Vagina (tissue), 2 donors: ENCODE results near the gene GJC2. TPM values are rescaled to one million over a fixed set of nuclear protein-coding genes. Genes with fewer than 3 reads are reported as not detected.
A peak's percentile ranks its signal among the peaks of the same experiment; 100 is the strongest.

Experiments
- DNase-seq, 2 donors: peaks; one replicate each; pipeline ENCODE4 v3.0.0-alpha.2; 2017; ENCODE audit errors: extremely low spot score in 2 of 2
- H3K27ac ChIP-seq: fragments of 200-600 bp; sonication (generic); one replicate; pipeline ENCODE4 v1.5.1; 2019
- H3K27me3 ChIP-seq: fragments of 200-600 bp; sonication (generic); one replicate; pipeline ENCODE4 v1.5.1; 2019
- H3K36me3 ChIP-seq, 2 donors: fragments of 200-600 bp; sonication (generic); one replicate each; pipeline ENCODE4 v1.5.1; 2017 to 2019
- H3K4me1 ChIP-seq: fragments of 200-600 bp; sonication (generic); one replicate; pipeline ENCODE4 v1.5.1; 2019
- H3K4me3 ChIP-seq, 2 donors: fragments of 200-600 bp; sonication (generic); 1 replicate in 1 of 2; 2 replicates in 1 of 2; pipeline ENCODE4 v1.5.1; 2016 to 2019
- H3K9me3 ChIP-seq: fragments of 200-600 bp; sonication (generic); one replicate; pipeline ENCODE4 v1.5.1; 2019
- CTCF ChIP-seq, 3 experiments: fragments of 450-650 bp in 2 of 3; fragments of 200-600 bp in 1 of 3; sonication (generic) in 1 of 3; IDR thresholded peaks; one replicate each; pipeline ENCODE4 v1.5.1; 2017 to 2019; ENCODE audit warnings: antibody characterized with exemption in 3 of 3, mild to moderate bottlenecking in 2 of 3, moderate library complexity in 2 of 3
- POLR2A ChIP-seq, 2 donors: fragments of 450-650 bp; IDR thresholded peaks; one replicate each; pipeline ENCODE4 v1.6.1; 2017; ENCODE audit warnings: antibody characterized with exemption in 2 of 2, mild to moderate bottlenecking in 2 of 2, moderate library complexity in 2 of 2
- POLR2AphosphoS5 ChIP-seq, 2 donors: sonication (generic); formaldehyde crosslinking; IDR thresholded peaks; one replicate each; pipeline ENCODE4 v1.9.0; 2017; ENCODE audit warnings: antibody characterized with exemption in 2 of 2, mild to moderate bottlenecking in 2 of 2, low read depth in 1 of 2; ENCODE audit not compliant: insufficient read depth in 1 of 2
- intact Hi-C: fragments of 100-400 bp; cut with DNase I; formaldehyde crosslinking; loops from one replicate; pipeline ENCODE4 v1.15.1; 2023
- total RNA-seq: library from RNA; depleted of rRNA; stranded (reverse); fragments of >200 nt; gene quantifications from one replicate; pipeline ENCODE4 v1.2.3, GENCODE V29; 2016

The GJC2 gene
- total RNA-seq, 1 donor from 2014 or later, result 4.4 TPM

GRCh38 chr1:228151180-228151925 lies 1.6 kb downstream of the GJC2 start:
- TF ChIP-seq CTCF (IDR thresholded peaks at IDR 0.05), result no peak
- Histone ChIP-seq H3K27ac (peak overlapping the region; percentile 89), H3K36me3 (peaks cover 0 to 7% of the 10 kb centered on the region in 2 donors), H3K4me3 (peak overlapping the region; percentile 17 to 41), H3K4me1 (peaks cover 65% of the 10 kb centered on the region), H3K27me3 (no peaks in the 10 kb centered on the region), H3K9me3 (no peaks in the 10 kb centered on the region)
- no peak for DNase-seq
- intact Hi-C loops, result no loop called here

- H3K9me3 ChIP-seq, result no peaks in the 10 kb centered on the region
- H3K4me1 ChIP-seq, result peaks cover 62% of the 10 kb centered on the region
- no peaks in the 10 kb centered on the region for H3K27me3 ChIP-seq
- intact Hi-C loops, result no loop called here
- H3K4me3 ChIP-seq, result no peak overlapping the region
- H3K27ac ChIP-seq, result peak overlapping the region; percentile 89
- DNase-seq, result no peak
- TF ChIP-seq CTCF (IDR thresholded peaks at IDR 0.05), result no peak
- no peaks in the 10 kb centered on the region for H3K36me3 ChIP-seq
These were observed 2.6 kb downstream of the GJC2 start for GRCh38 chr1:228152097-228152917.

- Histone ChIP-seq H3K36me3 (no peaks in the 10 kb centered on the region), H3K9me3 (no peaks in the 10 kb centered on the region), H3K27me3 (no peaks in the 10 kb centered on the region), H3K27ac (no peak overlapping the region), H3K4me1 (peaks cover 60% of the 10 kb centered on the region), H3K4me3 (no peak overlapping the region)
- intact Hi-C loops, result no loop called here
- DNase-seq, result no peak
- TF ChIP-seq POLR2A (IDR thresholded peaks at IDR 0.05) (no peak), CTCF (IDR thresholded peaks at IDR 0.05) (no peak), POLR2AphosphoS5 (IDR thresholded peaks at IDR 0.05; ENCODE audit: insufficient read depth in 1 of 2, low read depth in 1 of 2) (no peak)
These were observed 3.2 kb downstream of the GJC2 start for GRCh38 chr1:228152918-228153258.

- Histone ChIP-seq H3K4me1 (peaks cover 47% of the 10 kb centered on the region), H3K4me3 (no peak overlapping the region), H3K27me3 (no peaks in the 10 kb centered on the region), H3K9me3 (no peaks in the 10 kb centered on the region), H3K36me3 (no peaks in the 10 kb centered on the region), H3K27ac (no peak overlapping the region)
- intact Hi-C loops, result no loop called here
- no peak for TF ChIP-seq CTCF (IDR thresholded peaks at IDR 0.05)
- TF ChIP-seq POLR2A (IDR thresholded peaks at IDR 0.05), result no peak
- no peak for TF ChIP-seq POLR2AphosphoS5 (IDR thresholded peaks at IDR 0.05; ENCODE audit: insufficient read depth in 1 of 2, low read depth in 1 of 2)
- no peak for DNase-seq
These were observed 4.4 kb downstream of the GJC2 start for GRCh38 chr1:228154021-228154669.
